Measurements from ENCODE around the gene CTBP1.
"Not testable (repeated sequence)": the region's sequence is repeated elsewhere in the genome, so short reads cannot be mapped to it uniquely, and the experiment has no call there.

Gene CTBP1

GRCh38 chr4:1248245-1249147, at the start of gene CTBP1:
TSS of gene CTBP1 (minus strand) at chr4:1249130. CDS start at chr4:1241331, 7,799 bp downstream.
- DNase-seq (ENCODE audit: low read depth in 2 of 2) = peak; percentile 50 to 79

GRCh38 chr4:1298461-1298860, 49.5 kb upstream of the CTBP1 start:
- DNase-seq (ENCODE audit: low read depth in 2 of 2) = no peak

- DNase-seq (ENCODE audit: low read depth in 2 of 2) = no peak
Measured at GRCh38 chr4:1297456-1298325, 48.8 kb upstream of the CTBP1 start.

- DNase-seq (ENCODE audit: low read depth in 2 of 2) = no peak
Measured at GRCh38 chr4:1297023-1297395, 48.1 kb upstream of the CTBP1 start.

GRCh38 chr4:1296324-1297022, 47.5 kb upstream of the CTBP1 start:
- no peak for DNase-seq (ENCODE audit: low read depth in 2 of 2)

- no peak for DNase-seq (ENCODE audit: low read depth in 2 of 2)
Measured at GRCh38 chr4:1295405-1296055, 46.6 kb upstream of the CTBP1 start.

- no peak for DNase-seq (ENCODE audit: low read depth in 2 of 2)
Measured at GRCh38 chr4:1294891-1295290, 46.0 kb upstream of the CTBP1 start.

- no peak for DNase-seq (ENCODE audit: low read depth in 2 of 2)
Measured at GRCh38 chr4:1294424-1294823, 45.5 kb upstream of the CTBP1 start.

GRCh38 chr4:1293991-1294390, 45.1 kb upstream of the CTBP1 start:
- DNase-seq (ENCODE audit: low read depth in 2 of 2) = no peak

- no peak for DNase-seq (ENCODE audit: low read depth in 2 of 2)
Measured at GRCh38 chr4:1293531-1293941, 44.6 kb upstream of the CTBP1 start.

GRCh38 chr4:1292703-1293011, 43.7 kb upstream of the CTBP1 start:
- not testable (repeated sequence) for DNase-seq (ENCODE audit: low read depth in 2 of 2)

GRCh38 chr4:1291996-1292702, 43.2 kb upstream of the CTBP1 start:
- no peak for DNase-seq (ENCODE audit: low read depth in 2 of 2)

- DNase-seq (ENCODE audit: low read depth in 2 of 2) = no peak
Measured at GRCh38 chr4:1291091-1291490, 42.2 kb upstream of the CTBP1 start.

- DNase-seq (ENCODE audit: low read depth in 2 of 2) = no peak
Measured at GRCh38 chr4:1290165-1290977, 41.4 kb upstream of the CTBP1 start.

- peak; percentile 94 to 95 for DNase-seq (ENCODE audit: low read depth in 2 of 2)
Measured at GRCh38 chr4:1289207-1290164, 40.6 kb upstream of the CTBP1 start, which contains the start of gene MAEA. TSS of gene MAEA (plus strand) at chr4:1289891. CDS start at chr4:1289914, 23 bp downstream.

- DNase-seq (ENCODE audit: low read depth in 2 of 2) = no peak
Measured at GRCh38 chr4:1288786-1289185, 39.9 kb upstream of the CTBP1 start.

GRCh38 chr4:1285790-1286553, 37.0 kb upstream of the CTBP1 start:
- no peak for DNase-seq (ENCODE audit: low read depth in 2 of 2)

- no peak for DNase-seq (ENCODE audit: low read depth in 2 of 2)
Measured at GRCh38 chr4:1285151-1285789, 36.3 kb upstream of the CTBP1 start.

All from stimulated activated CD8-positive, alpha-beta memory T cell treated with anti-CD3 and anti-CD28 coated beads, Interleukin-15, amount 100 ng/mL, for 4 hours (primary cell).